GM10266 (cell line): ENCODE measurements around the gene DGKD.

Source experiments
- DNase-seq: peaks from one replicate; pipeline ENCODE4 v3.0.0; 2012; ENCODE audit errors: extremely low spot score
- TF ChIP-seq, protein P1 (sequence below): IDR thresholded peaks from 2 replicates; pipeline ENCODE4 v1.5.1; 2012; ENCODE audit warnings: mild to moderate bottlenecking, low read depth; ENCODE audit not compliant: control insufficient read depth, insufficient read depth; ENCODE audit errors: missing control alignments

The DGKD gene

DNA sequence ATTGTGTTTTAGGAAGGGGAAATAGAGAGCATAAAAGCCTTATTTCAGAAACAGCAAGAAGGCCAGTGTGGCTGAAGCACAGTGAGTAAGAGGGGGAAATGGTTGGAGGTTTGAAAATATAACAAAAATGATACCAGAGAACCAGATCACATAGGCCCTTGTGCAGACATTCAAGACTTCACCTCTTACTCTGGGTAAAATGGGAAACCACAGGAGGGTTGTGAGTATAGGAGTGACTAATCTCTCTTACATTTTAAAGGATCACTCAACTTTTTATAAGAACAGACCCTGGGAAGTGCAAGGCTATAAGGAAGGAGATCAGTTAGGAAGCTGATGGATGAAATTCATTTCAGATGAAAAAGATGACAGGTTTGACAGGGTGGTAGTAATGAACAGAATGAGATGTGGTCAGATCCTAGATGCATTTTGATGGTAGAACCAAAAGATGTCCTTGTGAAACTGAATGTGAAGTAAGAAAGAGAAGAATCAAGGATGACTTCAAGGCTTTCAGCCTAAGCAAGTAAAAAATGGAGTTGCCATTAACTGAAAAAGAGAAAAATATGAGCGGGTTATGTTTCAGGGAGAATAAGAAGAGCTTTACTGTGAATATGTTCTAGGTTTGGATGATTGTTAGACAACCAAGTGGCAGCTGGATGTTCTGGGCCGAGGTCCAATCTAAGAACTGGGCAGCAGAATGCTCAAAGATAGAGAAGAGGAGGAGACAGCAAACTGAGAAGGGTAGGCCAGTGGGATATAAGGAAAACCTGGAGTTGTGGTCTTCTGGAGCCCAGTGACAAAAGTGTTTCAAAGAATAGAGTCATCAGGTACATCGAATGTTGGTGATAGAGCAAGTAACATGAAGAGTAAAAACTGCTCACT is 147.1 kb downstream of the DGKD start:
- TF ChIP-seq, protein P1, sequence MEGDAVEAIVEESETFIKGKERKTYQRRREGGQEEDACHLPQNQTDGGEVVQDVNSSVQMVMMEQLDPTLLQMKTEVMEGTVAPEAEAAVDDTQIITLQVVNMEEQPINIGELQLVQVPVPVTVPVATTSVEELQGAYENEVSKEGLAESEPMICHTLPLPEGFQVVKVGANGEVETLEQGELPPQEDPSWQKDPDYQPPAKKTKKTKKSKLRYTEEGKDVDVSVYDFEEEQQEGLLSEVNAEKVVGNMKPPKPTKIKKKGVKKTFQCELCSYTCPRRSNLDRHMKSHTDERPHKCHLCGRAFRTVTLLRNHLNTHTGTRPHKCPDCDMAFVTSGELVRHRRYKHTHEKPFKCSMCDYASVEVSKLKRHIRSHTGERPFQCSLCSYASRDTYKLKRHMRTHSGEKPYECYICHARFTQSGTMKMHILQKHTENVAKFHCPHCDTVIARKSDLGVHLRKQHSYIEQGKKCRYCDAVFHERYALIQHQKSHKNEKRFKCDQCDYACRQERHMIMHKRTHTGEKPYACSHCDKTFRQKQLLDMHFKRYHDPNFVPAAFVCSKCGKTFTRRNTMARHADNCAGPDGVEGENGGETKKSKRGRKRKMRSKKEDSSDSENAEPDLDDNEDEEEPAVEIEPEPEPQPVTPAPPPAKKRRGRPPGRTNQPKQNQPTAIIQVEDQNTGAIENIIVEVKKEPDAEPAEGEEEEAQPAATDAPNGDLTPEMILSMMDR = no peak
- DNase-seq = no peak

DNA sequence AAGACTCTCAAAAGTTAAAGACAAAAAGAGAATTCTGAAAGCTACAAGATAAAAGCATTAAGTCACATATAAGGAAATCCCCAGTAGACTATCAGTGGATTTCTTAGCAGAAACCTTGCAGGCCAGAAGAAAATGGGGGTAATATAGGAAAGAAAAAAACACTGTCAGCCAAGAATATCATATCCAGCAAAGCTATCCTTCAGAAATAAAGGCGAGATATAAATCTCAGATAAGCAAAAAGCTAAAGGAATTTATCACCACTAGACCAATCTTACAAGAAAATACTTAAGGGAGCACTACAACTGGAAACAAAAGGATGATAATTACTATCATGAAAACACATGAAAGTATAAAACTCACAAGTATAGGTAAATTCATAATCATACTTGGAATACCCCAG is 149.2 kb downstream of the DGKD start:
- TF ChIP-seq, protein P1 = no peak
- no peak for DNase-seq

DNA sequence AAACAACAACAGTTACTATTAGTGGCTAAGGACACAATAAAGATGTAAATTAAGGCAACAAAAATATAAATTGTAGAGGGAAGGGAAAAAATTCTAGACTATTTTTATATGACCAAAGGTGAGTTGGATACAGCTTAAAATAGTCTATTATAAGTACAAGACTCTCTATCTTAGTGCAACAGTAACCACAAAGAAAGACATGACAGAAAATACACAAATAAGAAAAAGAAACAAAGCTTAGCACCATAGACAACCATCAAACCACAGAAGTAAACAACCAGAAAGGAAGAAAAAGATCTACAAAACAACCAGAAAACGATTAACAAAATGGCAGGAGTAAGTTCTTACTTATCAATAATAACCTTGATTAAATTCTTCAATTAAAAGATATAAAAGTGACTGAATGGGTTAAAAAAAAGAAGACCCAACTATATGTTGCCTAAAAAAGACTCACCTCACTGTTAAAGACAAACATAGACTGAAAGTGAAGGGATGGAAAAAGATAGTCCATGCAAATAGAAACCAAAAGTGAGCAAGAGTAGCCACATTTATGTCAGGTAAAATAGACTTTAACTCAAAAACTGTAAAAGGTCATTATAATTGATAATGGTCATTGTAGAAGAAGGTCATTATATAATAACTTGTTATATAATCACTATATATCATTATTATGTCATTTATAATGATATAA is 149.8 kb downstream of the DGKD start:
- no peak for DNase-seq
- TF ChIP-seq, protein P1 = no peak

DNA sequence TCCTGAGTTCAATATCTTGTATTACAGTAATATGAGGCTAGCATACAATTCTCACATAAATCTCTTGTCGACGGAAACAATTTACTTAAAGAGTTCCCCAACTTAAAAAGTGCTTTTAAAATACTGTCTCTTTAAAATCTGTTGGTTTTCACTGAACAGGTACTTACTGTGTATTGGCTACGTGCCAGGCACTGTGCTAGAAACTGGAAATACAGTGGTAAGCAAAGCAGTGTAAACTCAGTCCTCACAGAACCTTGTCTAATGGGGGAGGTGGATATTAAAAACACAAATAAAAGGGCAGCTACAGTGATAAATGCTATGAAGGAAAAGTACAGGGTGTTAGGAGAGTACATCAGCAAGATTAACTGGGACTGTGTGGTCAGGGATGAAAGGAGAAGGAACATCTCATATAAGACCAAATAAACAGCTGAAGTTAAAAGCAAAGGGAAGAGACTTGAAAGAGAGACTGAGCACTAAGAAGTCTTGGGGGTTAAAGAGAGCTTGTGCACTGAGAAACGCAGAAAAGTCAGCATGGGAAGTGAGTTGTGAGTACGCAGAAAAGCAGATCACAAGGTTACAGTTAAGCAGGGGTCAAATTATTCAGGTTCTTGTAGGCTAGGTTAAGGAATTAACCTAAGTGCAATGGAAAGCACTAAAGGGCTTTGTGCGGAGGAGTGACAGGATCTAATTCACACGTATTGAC is 159.8 kb downstream of the DGKD start:
- DNase-seq = no peak
- TF ChIP-seq, protein P1 = no peak

DNA sequence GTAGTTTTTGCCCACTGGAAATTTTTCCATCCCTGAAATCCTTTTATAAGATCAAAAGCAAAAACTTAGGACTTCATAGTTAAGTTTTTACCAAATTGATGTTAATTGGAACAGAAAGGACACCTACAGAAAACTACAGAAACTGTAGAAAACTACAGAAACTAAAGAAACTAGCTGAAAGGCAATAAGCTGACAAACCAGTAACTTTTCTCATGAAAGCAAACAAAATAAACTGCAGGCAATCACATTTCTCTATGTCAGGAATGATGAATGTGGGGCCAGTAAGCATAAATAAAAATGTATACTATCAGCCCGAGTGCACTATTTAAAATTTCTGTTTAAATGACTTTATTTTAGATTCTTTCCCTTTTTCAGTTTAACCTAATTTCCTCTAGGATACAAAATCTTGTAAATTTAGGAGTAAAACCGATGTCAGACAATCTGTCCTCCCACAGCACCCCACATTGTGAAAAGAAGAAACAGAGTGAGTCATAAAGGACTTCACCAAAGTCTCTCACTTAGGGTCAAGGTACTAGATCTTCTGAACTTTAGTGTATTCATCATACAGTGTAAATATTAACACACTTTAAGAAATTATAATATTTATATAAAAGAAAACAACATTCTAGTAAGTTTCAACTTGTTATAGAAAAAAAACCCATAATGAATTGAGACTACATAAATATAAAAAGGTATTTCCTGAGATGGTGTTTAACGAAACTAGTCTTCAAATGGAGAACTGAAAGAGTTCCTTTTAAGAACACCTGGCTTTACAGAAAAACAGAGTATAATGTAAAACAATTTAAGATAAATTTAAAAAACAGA is 165.7 kb downstream of the DGKD start:
- peak; percentile 32 for DNase-seq
- TF ChIP-seq, protein P1 = no peak
